WTC11 (cell line): Measurements from ENCODE around the gene STK33.

Experiments used
- CBFB ChIP-seq: sonication (generic); formaldehyde crosslinking; IDR thresholded peaks from 2 replicates; pipeline ENCODE4 v1.8.1; 2022; ENCODE audit warnings: mild to moderate bottlenecking, low read depth, missing genetic modification reagents
- TF ChIP-seq, protein P1 (sequence below): fragments of 200-600 bp; IDR thresholded peaks from 2 replicates; pipeline ENCODE4 v1.8.0; 2022; ENCODE audit warnings: antibody characterized with exemption
- TF ChIP-seq, protein P2 (sequence below): fragments of 250-450 bp; sonication (Bioruptor Pico); IDR thresholded peaks from 2 replicates; pipeline ENCODE4 v1.9.0; 2021; ENCODE audit warnings: mild to moderate bottlenecking, borderline replicate concordance
- TF ChIP-seq, protein P3 (sequence below): fragments of 250-450 bp; sonication (Bioruptor Pico); IDR thresholded peaks from 2 replicates; pipeline ENCODE4 v1.9.0; 2021; ENCODE audit warnings: mild to moderate bottlenecking

DNA sequence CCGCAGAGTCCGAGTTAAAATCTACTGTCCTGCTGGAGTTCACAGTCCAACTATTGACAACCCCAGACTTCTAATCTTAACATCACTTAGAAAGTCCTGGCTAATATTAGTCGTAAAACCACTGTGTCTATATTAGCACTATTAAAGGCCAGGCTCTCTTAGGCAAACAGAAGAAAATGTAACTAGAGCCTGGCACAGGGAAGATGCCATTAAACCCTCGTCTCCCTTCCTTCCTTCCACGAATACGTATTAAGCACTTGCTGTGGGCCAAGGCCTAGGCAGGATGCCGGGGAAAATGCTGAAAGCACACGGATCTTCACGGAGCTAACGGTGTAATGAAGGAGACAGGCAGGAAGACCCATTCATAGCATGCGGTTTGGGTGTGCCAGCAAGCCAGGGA lies 248.8 kb downstream of the STK33 start:
- TF ChIP-seq, protein P1, sequence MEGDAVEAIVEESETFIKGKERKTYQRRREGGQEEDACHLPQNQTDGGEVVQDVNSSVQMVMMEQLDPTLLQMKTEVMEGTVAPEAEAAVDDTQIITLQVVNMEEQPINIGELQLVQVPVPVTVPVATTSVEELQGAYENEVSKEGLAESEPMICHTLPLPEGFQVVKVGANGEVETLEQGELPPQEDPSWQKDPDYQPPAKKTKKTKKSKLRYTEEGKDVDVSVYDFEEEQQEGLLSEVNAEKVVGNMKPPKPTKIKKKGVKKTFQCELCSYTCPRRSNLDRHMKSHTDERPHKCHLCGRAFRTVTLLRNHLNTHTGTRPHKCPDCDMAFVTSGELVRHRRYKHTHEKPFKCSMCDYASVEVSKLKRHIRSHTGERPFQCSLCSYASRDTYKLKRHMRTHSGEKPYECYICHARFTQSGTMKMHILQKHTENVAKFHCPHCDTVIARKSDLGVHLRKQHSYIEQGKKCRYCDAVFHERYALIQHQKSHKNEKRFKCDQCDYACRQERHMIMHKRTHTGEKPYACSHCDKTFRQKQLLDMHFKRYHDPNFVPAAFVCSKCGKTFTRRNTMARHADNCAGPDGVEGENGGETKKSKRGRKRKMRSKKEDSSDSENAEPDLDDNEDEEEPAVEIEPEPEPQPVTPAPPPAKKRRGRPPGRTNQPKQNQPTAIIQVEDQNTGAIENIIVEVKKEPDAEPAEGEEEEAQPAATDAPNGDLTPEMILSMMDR = no peak
- TF ChIP-seq, protein P2, sequence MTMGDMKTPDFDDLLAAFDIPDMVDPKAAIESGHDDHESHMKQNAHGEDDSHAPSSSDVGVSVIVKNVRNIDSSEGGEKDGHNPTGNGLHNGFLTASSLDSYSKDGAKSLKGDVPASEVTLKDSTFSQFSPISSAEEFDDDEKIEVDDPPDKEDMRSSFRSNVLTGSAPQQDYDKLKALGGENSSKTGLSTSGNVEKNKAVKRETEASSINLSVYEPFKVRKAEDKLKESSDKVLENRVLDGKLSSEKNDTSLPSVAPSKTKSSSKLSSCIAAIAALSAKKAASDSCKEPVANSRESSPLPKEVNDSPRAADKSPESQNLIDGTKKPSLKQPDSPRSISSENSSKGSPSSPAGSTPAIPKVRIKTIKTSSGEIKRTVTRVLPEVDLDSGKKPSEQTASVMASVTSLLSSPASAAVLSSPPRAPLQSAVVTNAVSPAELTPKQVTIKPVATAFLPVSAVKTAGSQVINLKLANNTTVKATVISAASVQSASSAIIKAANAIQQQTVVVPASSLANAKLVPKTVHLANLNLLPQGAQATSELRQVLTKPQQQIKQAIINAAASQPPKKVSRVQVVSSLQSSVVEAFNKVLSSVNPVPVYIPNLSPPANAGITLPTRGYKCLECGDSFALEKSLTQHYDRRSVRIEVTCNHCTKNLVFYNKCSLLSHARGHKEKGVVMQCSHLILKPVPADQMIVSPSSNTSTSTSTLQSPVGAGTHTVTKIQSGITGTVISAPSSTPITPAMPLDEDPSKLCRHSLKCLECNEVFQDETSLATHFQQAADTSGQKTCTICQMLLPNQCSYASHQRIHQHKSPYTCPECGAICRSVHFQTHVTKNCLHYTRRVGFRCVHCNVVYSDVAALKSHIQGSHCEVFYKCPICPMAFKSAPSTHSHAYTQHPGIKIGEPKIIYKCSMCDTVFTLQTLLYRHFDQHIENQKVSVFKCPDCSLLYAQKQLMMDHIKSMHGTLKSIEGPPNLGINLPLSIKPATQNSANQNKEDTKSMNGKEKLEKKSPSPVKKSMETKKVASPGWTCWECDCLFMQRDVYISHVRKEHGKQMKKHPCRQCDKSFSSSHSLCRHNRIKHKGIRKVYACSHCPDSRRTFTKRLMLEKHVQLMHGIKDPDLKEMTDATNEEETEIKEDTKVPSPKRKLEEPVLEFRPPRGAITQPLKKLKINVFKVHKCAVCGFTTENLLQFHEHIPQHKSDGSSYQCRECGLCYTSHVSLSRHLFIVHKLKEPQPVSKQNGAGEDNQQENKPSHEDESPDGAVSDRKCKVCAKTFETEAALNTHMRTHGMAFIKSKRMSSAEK (CRISPR knock-in tag) = no peak
- TF ChIP-seq, protein P3, sequence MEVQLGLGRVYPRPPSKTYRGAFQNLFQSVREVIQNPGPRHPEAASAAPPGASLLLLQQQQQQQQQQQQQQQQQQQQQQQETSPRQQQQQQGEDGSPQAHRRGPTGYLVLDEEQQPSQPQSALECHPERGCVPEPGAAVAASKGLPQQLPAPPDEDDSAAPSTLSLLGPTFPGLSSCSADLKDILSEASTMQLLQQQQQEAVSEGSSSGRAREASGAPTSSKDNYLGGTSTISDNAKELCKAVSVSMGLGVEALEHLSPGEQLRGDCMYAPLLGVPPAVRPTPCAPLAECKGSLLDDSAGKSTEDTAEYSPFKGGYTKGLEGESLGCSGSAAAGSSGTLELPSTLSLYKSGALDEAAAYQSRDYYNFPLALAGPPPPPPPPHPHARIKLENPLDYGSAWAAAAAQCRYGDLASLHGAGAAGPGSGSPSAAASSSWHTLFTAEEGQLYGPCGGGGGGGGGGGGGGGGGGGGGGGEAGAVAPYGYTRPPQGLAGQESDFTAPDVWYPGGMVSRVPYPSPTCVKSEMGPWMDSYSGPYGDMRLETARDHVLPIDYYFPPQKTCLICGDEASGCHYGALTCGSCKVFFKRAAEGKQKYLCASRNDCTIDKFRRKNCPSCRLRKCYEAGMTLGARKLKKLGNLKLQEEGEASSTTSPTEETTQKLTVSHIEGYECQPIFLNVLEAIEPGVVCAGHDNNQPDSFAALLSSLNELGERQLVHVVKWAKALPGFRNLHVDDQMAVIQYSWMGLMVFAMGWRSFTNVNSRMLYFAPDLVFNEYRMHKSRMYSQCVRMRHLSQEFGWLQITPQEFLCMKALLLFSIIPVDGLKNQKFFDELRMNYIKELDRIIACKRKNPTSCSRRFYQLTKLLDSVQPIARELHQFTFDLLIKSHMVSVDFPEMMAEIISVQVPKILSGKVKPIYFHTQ (CRISPR knock-in tag) = no peak
- no peak for TF ChIP-seq CBFB
